HepG2 (cell line): Measurements from ENCODE around the gene ECEL1. TPM values are rescaled to one million over a fixed set of nuclear protein-coding genes. Genes with fewer than 3 reads are reported as not detected.
A peak's percentile ranks its signal among the peaks of the same experiment; 100 is the strongest.

Experiments used
- ATAC-seq: fragments of 200-7000 bp; cut with Tn5 transposase; 3 replicates; pipeline ENCODE4 v1.9.1; 2020; ENCODE audit warnings: mild to moderate bottlenecking, moderate library complexity
- BruUV-seq: library from RNA; stranded (reverse); fragments of 400-500 nt; replicated peaks from 2 replicates; lab custom pipeline; 2021; lab: Mats Ljungman, UMichigan
- CTCF ChIA-PET: fragments of 300-600 bp; formaldehyde crosslinking; extraction: SDS; loops from one replicate; lab custom pipeline; 2021; ENCODE audit warnings: low total read pairs, inconsistent platforms, low intra/inter-chr PET ratio; lab: Yijun Ruan, JAX
- POLR2A ChIA-PET: fragments of 350-600 bp; sonication (Branson Sonifier 250); formaldehyde crosslinking; loops from one replicate; lab custom pipeline; 2020; ENCODE audit warnings: antibody characterized with exemption, inconsistent platforms; lab: Yijun Ruan, JAX
- DNase-seq: peaks from one replicate; pipeline ENCODE4 v3.0.0-alpha.2; 2015; ENCODE audit warnings: low spot score
- FAIRE-seq: peaks from 3 replicates; lab custom pipeline; 2011; peaks lifted over from hg19 to GRCh38; lab: Jason Lieb, UNC
- H2AFZ ChIP-seq: one replicate; pipeline ENCODE4 v1.6.1; 2011; ENCODE audit warnings: low read length, inconsistent platforms
- H3K27ac ChIP-seq: fragments of 300-600 bp; 3 replicates; pipeline ENCODE4 v1.8.0; 2011; ENCODE audit warnings: mixed run types, mild to moderate bottlenecking, mixed read lengths, low read length, inconsistent platforms; ENCODE audit not compliant: insufficient read depth; ENCODE audit errors: extremely low read length
- H3K27me3 ChIP-seq, 2 experiments: fragments of 200-600 bp in 1 of 2; 2 replicates in 1 of 2; 3 replicates in 1 of 2; pipeline versions ENCODE4 v1.6.0 to v1.8.0; 2011; ENCODE audit warnings: low read length in 2 of 2, mild to moderate bottlenecking in 2 of 2, moderate library complexity in 2 of 2, inconsistent platforms in 1 of 2; ENCODE audit not compliant: insufficient read depth in 2 of 2, control insufficient read depth in 1 of 2
- H3K36me3 ChIP-seq, 2 experiments: fragments of 200-600 bp in 1 of 2; replicated peaks in 1 of 2; 2 replicates in 1 of 2; 3 replicates in 1 of 2; pipeline versions ENCODE4 v1.5.1 to v1.8.0; 2011; ENCODE audit warnings: low read length in 2 of 2, inconsistent platforms in 1 of 2; ENCODE audit not compliant: insufficient read depth in 2 of 2, control insufficient read depth in 1 of 2
- H3K4me1 ChIP-seq: 2 replicates; pipeline ENCODE4 v1.5.1; 2012; ENCODE audit warnings: low read length, inconsistent platforms; ENCODE audit not compliant: insufficient read depth
- H3K4me2 ChIP-seq: 2 replicates; pipeline ENCODE4 v1.6.0; 2011; ENCODE audit warnings: low read depth, low read length, inconsistent platforms
- H3K4me3 ChIP-seq, 3 experiments: fragments of 200-600 bp in 1 of 3; sonication (generic), shearing (Covaris generic) in 1 of 3; replicated peaks in 1 of 3; 2 replicates each; pipeline ENCODE4 v1.5.1; 2011 to 2016; ENCODE audit warnings: low read length in 3 of 3, inconsistent platforms in 2 of 3, low read depth in 2 of 3, mild to moderate bottlenecking in 2 of 3, control low read depth in 1 of 3, mixed read lengths in 1 of 3; ENCODE audit not compliant: insufficient read depth in 1 of 3
- H3K79me2 ChIP-seq: one replicate; pipeline ENCODE4 v1.6.1; 2011; ENCODE audit warnings: low read length, inconsistent platforms; ENCODE audit not compliant: insufficient read depth
- H3K9ac ChIP-seq: 2 replicates; pipeline ENCODE4 v1.6.0; 2011; ENCODE audit warnings: mild to moderate bottlenecking, low read depth, low read length, inconsistent platforms; ENCODE audit not compliant: insufficient read depth
- H3K9me3 ChIP-seq: 2 replicates; pipeline ENCODE4 v1.5.1; 2012; ENCODE audit warnings: mild to moderate bottlenecking, low read length
- H4K20me1 ChIP-seq: 2 replicates; pipeline ENCODE4 v1.6.0; 2011; ENCODE audit warnings: inconsistent platforms, mild to moderate bottlenecking, low read length, moderate library complexity; ENCODE audit not compliant: insufficient read depth
- BORCS8-MEF2B ChIP-seq: sonication (generic); formaldehyde crosslinking; IDR thresholded peaks from 2 replicates; pipeline ENCODE4 v1.8.0; 2022; ENCODE audit warnings: mild to moderate bottlenecking, missing genetic modification reagents
- GATA4 ChIP-seq: sonication (generic); IDR thresholded peaks from 2 replicates; pipeline ENCODE4 v1.6.1; 2016; ENCODE audit warnings: antibody characterized with exemption, low read depth, borderline replicate concordance
- MEF2D ChIP-seq: sonication (generic); formaldehyde crosslinking; IDR thresholded peaks from 2 replicates; pipeline ENCODE4 v1.5.1; 2020; ENCODE audit warnings: mild to moderate bottlenecking, missing genetic modification reagents
- RNF2 ChIP-seq: fragments of 450-650 bp; conservative IDR thresholded peaks from 2 replicates; pipeline ENCODE4 v1.6.1; 2016; ENCODE audit warnings: low read depth
- THYN1 ChIP-seq: sonication (generic); formaldehyde crosslinking; IDR thresholded peaks from 2 replicates; pipeline ENCODE4 v1.8.1; 2023; ENCODE audit warnings: low read depth, mild to moderate bottlenecking, moderate library complexity, missing genetic modification reagents, borderline replicate concordance
- ZFX ChIP-seq: sonication (generic); formaldehyde crosslinking; IDR thresholded peaks from 2 replicates; pipeline ENCODE4 v1.4.0; 2020; ENCODE audit warnings: mild to moderate bottlenecking, low read depth, missing genetic modification reagents, moderate library complexity
- ZNF24 ChIP-seq: fragments of 450-650 bp; IDR thresholded peaks from 2 replicates; pipeline ENCODE4 v1.6.1; 2017; ENCODE audit warnings: antibody characterized with exemption, mild to moderate bottlenecking
- ZNF678 ChIP-seq: sonication (generic); formaldehyde crosslinking; IDR thresholded peaks from 2 replicates; pipeline ENCODE4 v1.4.0; 2020; ENCODE audit warnings: mild to moderate bottlenecking, missing genetic modification reagents
- ZNF768 ChIP-seq: sonication (generic); formaldehyde crosslinking; IDR thresholded peaks from 2 replicates; pipeline ENCODE4 v1.4.0; 2020; ENCODE audit warnings: missing genetic modification reagents
- WGBS: methylation state at CpG from one replicate; pipeline ENCODE4 v1.1.6; 2017; ENCODE audit warnings: low lambda C conversion rate; 5-methylcytosine and 5-hydroxymethylcytosine counted together
- in situ Hi-C: cut with HindIII; loops from 2 replicates; pipeline ENCODE4 v1.10.0; 2017; ENCODE audit warnings: low pct_unique_long_range_greater_than_20kb; ENCODE audit not compliant: extremely low pct_ligation_motif_present
- intact Hi-C: fragments of 100-400 bp; cut with micrococcal nuclease; formaldehyde crosslinking; loops from one replicate; pipeline ENCODE4 v1.10.0; 2022; ENCODE audit not compliant: unreplicated experiment
- polyA plus RNA-seq, 8 experiments: library from polyadenylated mRNA; depleted of rRNA in 3 of 8; stranded (reverse) in 7 of 8; unstranded in 1 of 8; fragments of >200 nt; fragmentation: Illumina TruSeq in 4 of 8; extraction: Trizol in 4 of 8; gene quantifications; 2 replicates each; pipeline versions ENCODE4 v1.2.1 to v1.2.3, GENCODE V29; 2011 to 2016; ENCODE audit warnings: low read depth in 4 of 8, missing spikeins in 1 of 8, mixed read lengths in 1 of 8; ENCODE audit not compliant: insufficient read depth in 1 of 8
- total RNA-seq, 5 experiments: library from RNA; depleted of rRNA; stranded (reverse); fragments of >200 nt; fragmentation: Illumina TruSeq; extraction: Trizol; gene quantifications; 2 replicates each; pipeline ENCODE4 v1.2.3, GENCODE V29; 2016; ENCODE audit warnings: low read depth in 1 of 5
- TF ChIP-seq, protein P1 (sequence below): IDR thresholded peaks from 2 replicates; pipeline ENCODE4 v1.6.1; 2016; ENCODE audit warnings: mild to moderate bottlenecking
- TF ChIP-seq, protein P2 (sequence below): IDR thresholded peaks from 2 replicates; pipeline ENCODE4 v1.6.1; 2016
- TF ChIP-seq, protein P3 (sequence below): sonication (generic); formaldehyde crosslinking; IDR thresholded peaks from 2 replicates; pipeline ENCODE4 v1.8.1; 2023; ENCODE audit warnings: mild to moderate bottlenecking, missing genetic modification reagents

Gene ECEL1
- total and polyA plus RNA-seq, 2 of the 13 experiments (the other 11 are each of a cell fraction or from before 2014, with no cell fraction given) = not detected

DNA sequence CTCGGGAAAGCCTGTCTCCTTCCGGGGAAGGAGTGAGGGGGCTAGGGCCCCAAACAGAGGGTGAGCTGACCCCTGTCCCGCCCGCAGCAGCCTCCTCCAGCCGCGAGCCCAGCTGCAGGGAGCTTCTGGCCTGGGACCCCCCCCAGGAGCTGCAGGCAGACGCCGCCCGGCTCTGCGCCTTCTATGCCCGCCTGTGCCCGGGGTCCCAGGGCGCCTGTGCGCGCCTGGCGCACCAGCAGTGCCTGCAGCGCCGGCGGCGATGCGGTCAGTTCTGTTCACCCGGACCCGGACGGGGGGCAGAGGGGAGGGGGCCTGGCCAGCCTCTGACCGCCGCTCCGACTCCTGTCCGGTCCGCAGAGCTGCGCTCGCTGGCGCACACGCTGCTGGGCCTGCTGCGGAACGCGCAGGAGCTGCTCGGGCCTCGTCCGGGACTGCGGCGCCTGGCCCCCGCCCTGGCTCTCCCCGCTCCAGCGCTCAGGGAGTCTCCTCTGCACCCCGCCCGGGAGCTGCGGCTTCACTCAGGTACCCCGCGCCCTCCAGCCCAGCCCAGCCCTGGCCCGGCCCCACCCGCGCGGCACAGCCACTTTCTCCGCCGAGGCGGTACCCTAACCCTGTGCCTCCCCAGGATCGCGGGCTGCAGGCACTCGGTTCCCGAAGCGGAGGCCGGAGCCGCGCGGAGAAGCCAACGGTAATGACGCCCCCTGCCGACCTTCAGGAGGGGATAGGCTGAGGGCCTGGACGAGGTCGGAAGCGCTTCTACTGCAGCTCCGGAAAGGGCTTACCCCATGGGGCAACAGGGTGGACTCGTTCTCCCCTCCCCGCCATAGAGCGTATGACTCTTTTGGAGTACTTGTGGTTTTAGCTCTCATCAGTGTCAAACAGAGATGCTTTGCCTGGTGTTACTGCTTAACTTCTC lies 36.3 kb upstream of the ECEL1 start (continued):
- TF ChIP-seq ZFX (CRISPR knock-in tag) (peak; percentile 85; the same call in 1 of the 2 replicates), ZNF24 (no peak), BORCS8-MEF2B (CRISPR knock-in tag) (peak; percentile 59; the same call in 1 of the 2 replicates), RNF2 (0 out of 2 replicates have a peak, but pooled peaks have one; percentile 35), GATA4 (no peak), THYN1 (CRISPR knock-in tag) (no peak), MEF2D (no peak), ZNF768 (CRISPR knock-in tag) (peak; percentile 47; the same call in 1 of the 2 replicates)
- TF ChIP-seq, protein P1, sequence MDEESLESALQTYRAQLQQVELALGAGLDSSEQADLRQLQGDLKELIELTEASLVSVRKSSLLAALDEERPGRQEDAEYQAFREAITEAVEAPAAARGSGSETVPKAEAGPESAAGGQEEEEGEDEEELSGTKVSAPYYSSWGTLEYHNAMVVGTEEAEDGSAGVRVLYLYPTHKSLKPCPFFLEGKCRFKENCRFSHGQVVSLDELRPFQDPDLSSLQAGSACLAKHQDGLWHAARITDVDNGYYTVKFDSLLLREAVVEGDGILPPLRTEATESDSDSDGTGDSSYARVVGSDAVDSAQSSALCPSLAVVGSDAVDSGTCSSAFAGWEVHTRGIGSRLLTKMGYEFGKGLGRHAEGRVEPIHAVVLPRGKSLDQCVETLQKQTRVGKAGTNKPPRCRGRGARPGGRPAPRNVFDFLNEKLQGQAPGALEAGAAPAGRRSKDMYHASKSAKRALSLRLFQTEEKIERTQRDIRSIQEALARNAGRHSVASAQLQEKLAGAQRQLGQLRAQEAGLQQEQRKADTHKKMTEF (CRISPR knock-in tag) = no peak
- TF ChIP-seq, protein P2, sequence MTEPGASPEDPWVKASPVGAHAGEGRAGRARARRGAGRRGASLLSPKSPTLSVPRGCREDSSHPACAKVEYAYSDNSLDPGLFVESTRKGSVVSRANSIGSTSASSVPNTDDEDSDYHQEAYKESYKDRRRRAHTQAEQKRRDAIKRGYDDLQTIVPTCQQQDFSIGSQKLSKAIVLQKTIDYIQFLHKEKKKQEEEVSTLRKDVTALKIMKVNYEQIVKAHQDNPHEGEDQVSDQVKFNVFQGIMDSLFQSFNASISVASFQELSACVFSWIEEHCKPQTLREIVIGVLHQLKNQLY = no peak
- TF ChIP-seq, all 625 proteins: peak for 91

DNA sequence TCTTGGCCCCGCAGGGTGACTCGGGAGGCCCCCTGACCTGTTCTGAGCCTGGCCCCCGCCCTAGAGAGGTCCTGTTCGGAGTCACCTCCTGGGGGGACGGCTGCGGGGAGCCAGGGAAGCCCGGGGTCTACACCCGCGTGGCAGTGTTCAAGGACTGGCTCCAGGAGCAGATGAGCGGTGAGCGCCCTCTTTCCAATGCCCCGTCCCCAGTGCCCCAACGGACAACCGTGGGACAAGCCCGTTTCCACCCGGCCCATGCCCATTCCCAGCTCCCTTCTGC lies 35.7 kb upstream of the ECEL1 start:
- Histone ChIP-seq H3K79me2 (no peaks in the 10 kb centered on the region), H3K4me3 (peak overlapping the region; percentile 37 to 73 (median 50); a peak in 3 of 6 replicates), H3K9me3 (no peaks in the 10 kb centered on the region), H3K9ac (no peak overlapping the region), H2AFZ (no peak overlapping the region), H3K4me1 (peaks cover 37% of the 10 kb centered on the region), H3K27ac (no peak overlapping the region), H3K4me2 (peak overlapping the region; percentile 76), H3K27me3 (peaks cover 29 to 86% of the 10 kb centered on the region in 2 experiments), H4K20me1 (no peaks in the 10 kb centered on the region), H3K36me3 (no peaks in the 10 kb centered on the region)
- ChIA-PET POLR2A (interaction anchor here (1.0 kb wide), 1 partner anchor 27 kb away, joined by 4 read pairs; the partner anchor contains the start of genes EIF4E2 and TIGD1), CTCF (no interaction called here)
- peak; percentile 1; the same call in 2 of the 3 replicates for ATAC-seq
- intact Hi-C loops (loop anchor here (5.0 to 10.0 kb wide), 3 partner anchors 46 to 619 kb away; no protein-coding TSS in a partner anchor), in situ Hi-C loops (no loop called here)
- no TSS peak for BruUV-seq
- DNase-seq = no peak
- WGBS = 21% methylated on average over 13 of the region's 16 CpGs
- TF ChIP-seq, protein P3, sequence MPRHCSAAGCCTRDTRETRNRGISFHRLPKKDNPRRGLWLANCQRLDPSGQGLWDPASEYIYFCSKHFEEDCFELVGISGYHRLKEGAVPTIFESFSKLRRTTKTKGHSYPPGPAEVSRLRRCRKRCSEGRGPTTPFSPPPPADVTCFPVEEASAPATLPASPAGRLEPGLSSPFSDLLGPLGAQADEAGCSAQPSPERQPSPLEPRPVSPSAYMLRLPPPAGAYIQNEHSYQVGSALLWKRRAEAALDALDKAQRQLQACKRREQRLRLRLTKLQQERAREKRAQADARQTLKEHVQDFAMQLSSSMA (CRISPR knock-in tag) = 0 out of 2 replicates have a peak, but pooled peaks have one; percentile 6
- TF ChIP-seq ZNF678 (CRISPR knock-in tag) = no peak
- FAIRE-seq = no peak
